CD4-positive, CD25-positive, alpha-beta regulatory T cell (primary cell): ENCODE measurements around the gene EPHB1. TPM values are rescaled to one million over a fixed set of nuclear protein-coding genes. Genes with fewer than 3 reads are reported as not detected.

ENCODE experiments used
- ATAC-seq, 2 donors: fragments of 150-1000 bp; cut with Tn5 transposase; one replicate each; pipeline ENCODE4 v1.10.0; 2021; ENCODE audit warnings: low read depth in 2 of 2, moderate number of reproducible peaks in 2 of 2, moderate library complexity in 1 of 2
- DNase-seq, 3 donors: peaks; one replicate each; pipeline versions ENCODE4 v3.0.0 to v3.0.0-alpha.2; 2012 to 2022; ENCODE audit warnings: mixed read lengths in 1 of 3
- H3K27ac ChIP-seq: one replicate; pipeline ENCODE4 v1.7.0; 2013; ENCODE audit warnings: mild to moderate bottlenecking, low read length; ENCODE audit not compliant: insufficient read depth, poor library complexity, severe bottlenecking
- H3K27me3 ChIP-seq: one replicate; pipeline ENCODE4 v1.7.0; 2013; ENCODE audit warnings: low read length; ENCODE audit not compliant: control insufficient read depth, insufficient read depth
- H3K36me3 ChIP-seq: one replicate; pipeline ENCODE4 v1.7.0; 2013; ENCODE audit warnings: mild to moderate bottlenecking, low read length, moderate library complexity; ENCODE audit not compliant: control insufficient read depth, insufficient read depth
- H3K4me1 ChIP-seq: 2 replicates; pipeline ENCODE4 v1.7.0; 2013; ENCODE audit warnings: mild to moderate bottlenecking, low read length; ENCODE audit not compliant: insufficient read depth, control insufficient read depth, poor library complexity, severe bottlenecking
- H3K4me3 ChIP-seq: one replicate; pipeline ENCODE4 v1.7.0; 2013; ENCODE audit warnings: low read depth, mild to moderate bottlenecking, low read length, moderate library complexity
- H3K9me3 ChIP-seq, 2 experiments: 1 replicate in 1 of 2; 2 replicates in 1 of 2; pipeline ENCODE4 v1.7.0; 2013; ENCODE audit warnings: low read length in 2 of 2, mild to moderate bottlenecking in 1 of 2, moderate library complexity in 1 of 2; ENCODE audit not compliant: control insufficient read depth in 2 of 2
- H3K27ac Mint-ChIP-seq, 3 donors: one replicate each; pipeline ENCODE4 v1.8.0; 2020 to 2022; ENCODE audit warnings: mild to moderate bottlenecking in 3 of 3, mixed read lengths in 3 of 3, moderate library complexity in 2 of 3
- H3K27me3 Mint-ChIP-seq: one replicate; pipeline ENCODE4 v1.8.0; 2022; ENCODE audit warnings: mild to moderate bottlenecking, mixed read lengths
- H3K36me3 Mint-ChIP-seq: one replicate; pipeline ENCODE4 v1.8.0; 2020; ENCODE audit warnings: mixed read lengths
- H3K4me1 Mint-ChIP-seq, 4 donors: one replicate each; pipeline ENCODE4 v1.8.0; 2020 to 2022; ENCODE audit warnings: mixed read lengths in 4 of 4, mild to moderate bottlenecking in 1 of 4
- H3K4me3 Mint-ChIP-seq, 4 donors: one replicate each; pipeline ENCODE4 v1.8.0; 2020 to 2022; ENCODE audit warnings: mild to moderate bottlenecking in 4 of 4, mixed read lengths in 4 of 4, moderate library complexity in 3 of 4
- H3K9me3 Mint-ChIP-seq, 7 donors: one replicate each; pipeline ENCODE4 v1.8.0; 2020 to 2022; ENCODE audit warnings: mixed read lengths in 7 of 7, mild to moderate bottlenecking in 3 of 7, moderate library complexity in 2 of 7
- polyA plus RNA-seq, 4 donors: library from polyadenylated mRNA; unstranded; fragments of 300-500 nt; fragmentation: Illumina TruSeq; gene quantifications; one replicate each; pipeline ENCODE4 v1.2.3, GENCODE V29; 2021
- total RNA-seq: library from RNA; stranded (reverse); gene quantifications from one replicate; pipeline ENCODE4 v1.2.3, GENCODE V29; 2022

Gene EPHB1
- total and polyA plus RNA-seq, 5 donors from 2014 or later, result 0.32 to 2.1 (median 0.84) TPM

DNA sequence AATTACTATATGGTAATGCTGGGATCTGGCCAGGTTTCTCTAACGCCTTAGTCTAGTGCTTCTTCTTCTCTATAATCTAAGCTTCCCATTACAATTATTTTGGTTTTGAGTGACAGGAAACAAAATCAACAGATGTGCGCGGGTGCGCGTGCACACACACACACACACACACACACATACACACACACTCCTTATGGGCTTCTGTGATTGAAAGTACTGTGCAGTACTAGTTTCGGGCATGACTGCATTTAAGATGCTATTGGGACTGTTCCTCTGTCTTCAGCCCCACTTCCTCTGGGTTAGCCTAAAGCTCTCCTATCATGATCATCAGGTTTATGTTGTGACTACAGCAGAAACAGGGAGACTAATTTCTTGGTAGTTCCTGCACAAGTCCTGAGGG lies 32.2 kb downstream of the EPHB1 start:
- H3K9me3 ChIP-seq, result no peaks in the 10 kb centered on the region
- H3K4me3 ChIP-seq, result no peak overlapping the region
- peaks cover 0 to 5% (median 0%) of the 10 kb centered on the region in 7 donors for H3K9me3 Mint-ChIP-seq
- H3K27me3 ChIP-seq, result no peaks in the 10 kb centered on the region
- H3K27ac Mint-ChIP-seq, result peak overlapping the region in 1 of 3 donors; percentile 59
- no peaks in the 10 kb centered on the region for H3K4me1 ChIP-seq
- H3K36me3 ChIP-seq, result no peaks in the 10 kb centered on the region
- no peak overlapping the region for H3K4me3 Mint-ChIP-seq
- H3K4me1 Mint-ChIP-seq, result no peaks in the 10 kb centered on the region
- DNase-seq, result no peak
- H3K36me3 Mint-ChIP-seq, result no peaks in the 10 kb centered on the region
- no peak for ATAC-seq
- no peak overlapping the region for H3K27ac ChIP-seq
- H3K27me3 Mint-ChIP-seq, result no peaks in the 10 kb centered on the region

DNA sequence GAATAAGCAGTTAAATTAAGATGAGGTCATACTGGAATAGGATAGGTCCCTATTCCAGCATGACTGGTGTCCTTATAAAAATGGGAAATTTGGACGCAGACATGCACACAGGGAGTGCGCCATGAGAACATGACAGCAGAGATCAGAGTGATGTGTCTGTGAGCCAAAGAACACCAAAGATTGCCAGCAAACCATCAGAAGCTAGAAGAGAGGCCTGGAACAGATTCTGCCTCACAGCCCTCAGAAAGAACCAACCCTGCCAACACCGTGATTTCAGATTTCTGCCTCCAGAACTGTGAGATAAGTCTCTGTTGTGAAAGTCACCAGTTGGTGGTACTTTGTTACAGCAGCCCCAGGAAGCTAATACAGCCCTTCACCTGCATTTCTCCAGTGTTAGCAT lies 34.7 kb downstream of the EPHB1 start:
- ATAC-seq (no peak), DNase-seq (no peak)
- Histone ChIP-seq H3K9me3 (no peaks in the 10 kb centered on the region), H3K27me3 (no peaks in the 10 kb centered on the region), H3K36me3 (no peaks in the 10 kb centered on the region), H3K4me3 (no peak overlapping the region), H3K4me1 (no peaks in the 10 kb centered on the region), H3K27ac (no peak overlapping the region)
- Mint-ChIP-seq H3K36me3 (no peaks in the 10 kb centered on the region), H3K4me3 (no peak overlapping the region), H3K27me3 (no peaks in the 10 kb centered on the region), H3K4me1 (no peaks in the 10 kb centered on the region), H3K27ac (no peak overlapping the region), H3K9me3 (peaks cover 0 to 2% (median 0%) of the 10 kb centered on the region in 7 donors)

- H3K27ac Mint-ChIP-seq, result peak overlapping the region in 1 of 3 donors; percentile 27
- Histone ChIP-seq H3K36me3 (no peaks in the 10 kb centered on the region), H3K4me1 (no peaks in the 10 kb centered on the region), H3K27ac (no peak overlapping the region), H3K4me3 (no peak overlapping the region), H3K9me3 (no peaks in the 10 kb centered on the region), H3K27me3 (no peaks in the 10 kb centered on the region)
- H3K36me3 Mint-ChIP-seq, result no peaks in the 10 kb centered on the region
- no peak for DNase-seq
- no peak overlapping the region for H3K4me3 Mint-ChIP-seq
- H3K9me3 Mint-ChIP-seq, result peaks cover 0 to 2% (median 0%) of the 10 kb centered on the region in 7 donors
- H3K4me1 Mint-ChIP-seq, result no peaks in the 10 kb centered on the region
- no peaks in the 10 kb centered on the region for H3K27me3 Mint-ChIP-seq
- ATAC-seq, result no peak
These were observed 37.5 kb downstream of the EPHB1 start for GRCh38 chr3:134832585-134832984.

DNA sequence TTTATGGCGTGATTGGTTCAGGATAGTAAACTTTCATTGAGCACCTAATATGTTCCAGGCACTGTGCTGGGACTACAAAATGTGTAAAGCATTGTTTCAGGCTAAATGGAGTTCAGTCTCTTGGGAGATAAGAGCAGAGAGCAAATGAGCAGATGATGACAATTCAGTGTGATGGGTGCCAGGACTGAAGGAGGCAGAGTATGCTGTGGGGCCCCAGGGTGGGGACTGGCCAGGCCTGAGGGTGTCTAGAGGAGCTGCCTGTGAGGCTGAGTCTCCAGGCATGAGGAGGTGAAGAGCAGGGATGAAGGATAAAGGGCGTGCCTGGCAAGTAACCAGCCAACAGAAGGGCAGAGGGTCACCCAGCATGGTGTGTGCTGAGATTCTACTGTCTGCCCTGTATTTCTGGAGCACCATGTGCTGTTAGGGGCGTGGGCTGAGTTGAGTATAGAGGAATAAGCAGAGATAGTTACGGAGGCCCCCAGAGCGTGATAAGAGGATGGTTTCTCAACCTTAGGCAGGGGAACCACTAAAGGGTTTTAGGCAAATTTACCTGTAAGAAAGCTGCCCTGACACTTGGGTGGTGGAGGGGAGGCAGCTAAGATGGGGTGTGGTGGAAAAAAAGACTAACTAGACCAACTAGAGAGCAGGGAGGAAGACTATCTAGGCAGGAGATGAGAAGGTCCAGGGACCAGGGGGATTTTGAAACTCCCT lies 38.5 kb downstream of the EPHB1 start:
- H3K27me3 ChIP-seq, result no peaks in the 10 kb centered on the region
- no peak overlapping the region for H3K4me3 ChIP-seq
- H3K4me1 ChIP-seq, result no peaks in the 10 kb centered on the region
- H3K36me3 Mint-ChIP-seq, result no peaks in the 10 kb centered on the region
- DNase-seq (no peak), ATAC-seq (no peak)
- no peak overlapping the region for H3K27ac ChIP-seq
- no peaks in the 10 kb centered on the region for H3K4me1 Mint-ChIP-seq
- peaks cover 0 to 4% (median 0%) of the 10 kb centered on the region in 7 donors for H3K9me3 Mint-ChIP-seq
- no peaks in the 10 kb centered on the region for H3K27me3 Mint-ChIP-seq
- peak overlapping the region in 1 of 3 donors; percentile 26 for H3K27ac Mint-ChIP-seq
- no peak overlapping the region for H3K4me3 Mint-ChIP-seq
- H3K9me3 ChIP-seq, result no peaks in the 10 kb centered on the region
- no peaks in the 10 kb centered on the region for H3K36me3 ChIP-seq

DNA sequence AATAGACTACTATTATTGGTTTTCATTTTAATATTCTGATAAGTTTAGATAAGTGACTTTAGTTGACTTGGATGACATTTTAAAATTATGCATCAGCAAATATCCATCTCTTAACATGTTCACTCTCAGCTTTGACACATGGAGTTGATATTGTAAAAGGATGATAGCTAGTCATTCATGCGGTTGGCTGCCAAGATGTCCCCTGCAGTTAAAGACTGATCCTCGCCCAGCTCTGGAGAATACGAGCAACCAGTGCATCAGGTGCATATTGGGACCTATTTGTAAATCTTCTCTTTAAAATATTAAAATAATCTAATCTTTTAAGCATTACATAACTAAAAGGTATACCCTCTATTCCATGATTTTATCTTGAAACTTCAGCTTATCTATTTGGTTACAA lies 41.9 kb downstream of the EPHB1 start:
- ATAC-seq, result no peak
- no peak for DNase-seq
- Histone ChIP-seq H3K4me1 (no peaks in the 10 kb centered on the region), H3K9me3 (no peaks in the 10 kb centered on the region), H3K27ac (no peak overlapping the region), H3K36me3 (no peaks in the 10 kb centered on the region), H3K27me3 (no peaks in the 10 kb centered on the region), H3K4me3 (no peak overlapping the region)
- Mint-ChIP-seq H3K4me1 (no peaks in the 10 kb centered on the region), H3K27me3 (peaks cover 5% of the 10 kb centered on the region), H3K27ac (no peak overlapping the region), H3K36me3 (no peaks in the 10 kb centered on the region), H3K4me3 (no peak overlapping the region), H3K9me3 (peaks cover 0 to 10% (median 0%) of the 10 kb centered on the region in 7 donors)

GRCh38 chr3:134838599-134838998 lies 43.5 kb downstream of the EPHB1 start:
- no peak overlapping the region for H3K27ac ChIP-seq
- no peaks in the 10 kb centered on the region for H3K27me3 ChIP-seq
- H3K36me3 ChIP-seq, result no peaks in the 10 kb centered on the region
- Mint-ChIP-seq H3K4me3 (no peak overlapping the region), H3K27me3 (peaks cover 5% of the 10 kb centered on the region), H3K9me3 (peaks cover 0 to 22% (median 2%) of the 10 kb centered on the region in 7 donors), H3K4me1 (no peaks in the 10 kb centered on the region), H3K36me3 (no peaks in the 10 kb centered on the region), H3K27ac (no peak overlapping the region)
- H3K4me1 ChIP-seq, result no peaks in the 10 kb centered on the region
- ATAC-seq (no peak), DNase-seq (peak in 1 of 3 donors; percentile 39)
- no peak overlapping the region for H3K4me3 ChIP-seq
- no peaks in the 10 kb centered on the region for H3K9me3 ChIP-seq

DNA sequence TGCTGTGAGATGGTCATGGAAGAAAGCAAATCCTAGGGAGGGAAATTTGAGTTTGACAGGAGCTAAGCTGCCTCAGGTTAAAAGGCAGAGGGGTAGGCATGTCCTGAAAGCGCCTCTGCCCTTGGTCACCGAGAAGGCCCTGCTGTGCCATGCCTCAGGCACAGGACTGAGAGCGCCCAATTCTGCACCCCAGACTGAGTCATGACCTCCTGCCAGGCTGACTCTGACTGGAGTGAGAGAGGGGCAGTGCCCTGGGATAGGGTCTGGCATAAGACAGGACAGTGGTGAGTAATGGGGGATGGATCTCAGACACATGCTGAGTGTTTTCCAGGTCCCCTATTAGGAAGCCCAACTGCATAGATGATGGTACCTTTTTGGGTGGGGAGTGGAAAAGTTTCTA lies 44.4 kb downstream of the EPHB1 start:
- H3K27me3 ChIP-seq, result peaks cover 3% of the 10 kb centered on the region
- Mint-ChIP-seq H3K36me3 (no peaks in the 10 kb centered on the region), H3K4me1 (no peaks in the 10 kb centered on the region), H3K4me3 (no peak overlapping the region), H3K27ac (no peak overlapping the region), H3K27me3 (peaks cover 5% of the 10 kb centered on the region), H3K9me3 (peaks cover 0 to 29% (median 2%) of the 10 kb centered on the region in 7 donors)
- no peak overlapping the region for H3K27ac ChIP-seq
- peaks cover 0 to 3% of the 10 kb centered on the region in 2 experiments for H3K9me3 ChIP-seq
- ATAC-seq (no peak), DNase-seq (no peak)
- no peaks in the 10 kb centered on the region for H3K36me3 ChIP-seq
- H3K4me3 ChIP-seq, result no peak overlapping the region
- H3K4me1 ChIP-seq, result no peaks in the 10 kb centered on the region

- H3K4me1 ChIP-seq, result no peaks in the 10 kb centered on the region
- ATAC-seq (no peak), DNase-seq (no peak)
- H3K36me3 ChIP-seq, result no peaks in the 10 kb centered on the region
- no peak overlapping the region for H3K4me3 ChIP-seq
- H3K27me3 ChIP-seq, result peaks cover 4% of the 10 kb centered on the region
- peaks cover 0 to 29% (median 2%) of the 10 kb centered on the region in 7 donors for H3K9me3 Mint-ChIP-seq
- no peak overlapping the region for H3K4me3 Mint-ChIP-seq
- peaks cover 0 to 3% of the 10 kb centered on the region in 2 experiments for H3K9me3 ChIP-seq
- no peaks in the 10 kb centered on the region for H3K36me3 Mint-ChIP-seq
- H3K27me3 Mint-ChIP-seq, result peaks cover 5% of the 10 kb centered on the region
- no peak overlapping the region for H3K27ac ChIP-seq
- H3K4me1 Mint-ChIP-seq, result no peaks in the 10 kb centered on the region
- no peak overlapping the region for H3K27ac Mint-ChIP-seq
These were observed 44.9 kb downstream of the EPHB1 start for GRCh38 chr3:134839990-134840389.
